Left renal cortex interstitium (tissue), 4 donors: ENCODE data around the gene CD8A. TPM values are rescaled to one million over a fixed set of nuclear protein-coding genes. Genes with fewer than 3 reads are reported as not detected.

ENCODE experiments used
- DNase-seq, 4 donors: peaks; one replicate each; pipeline ENCODE4 v3.0.0-alpha.2; 2013; ENCODE audit warnings: low read depth in 4 of 4, low spot score in 2 of 4, missing footprints in 1 of 4
- polyA plus RNA-seq, 4 donors: library from polyadenylated mRNA; unstranded; fragments of 120-200 nt; gene quantifications; one replicate each; pipeline ENCODE4 v1.2.1, GENCODE V29; 2013; ENCODE audit not compliant: insufficient read length in 4 of 4

The CD8A gene
- polyA plus RNA-seq, 4 donors, result 0.27 to 0.45 (median 0.29) TPM

GRCh38 chr2:86781363-86781762 lies 9.3 kb downstream of the CD8A start:
- no peak for DNase-seq

- no peak for DNase-seq
These were observed 10.7 kb downstream of the CD8A start for GRCh38 chr2:86779971-86780370.

- no peak for DNase-seq
These were observed 11.8 kb downstream of the CD8A start for GRCh38 chr2:86778957-86779356.

- DNase-seq, result no peak
These were observed 14.2 kb downstream of the CD8A start for GRCh38 chr2:86776532-86776931.

- no peak for DNase-seq
These were observed 15.4 kb downstream of the CD8A start for GRCh38 chr2:86775338-86775737.

- no peak for DNase-seq
These were observed 15.9 kb downstream of the CD8A start for GRCh38 chr2:86774862-86775261.

GRCh38 chr2:86772611-86773010 lies 18.1 kb downstream of the CD8A start:
- no peak for DNase-seq

GRCh38 chr2:86770816-86771301 lies 19.9 kb downstream of the CD8A start:
- no peak for DNase-seq

GRCh38 chr2:86769838-86770237 lies 20.9 kb downstream of the CD8A start:
- DNase-seq, result no peak

- DNase-seq, result no peak
These were observed 22.3 kb downstream of the CD8A start for GRCh38 chr2:86768189-86768949.

- no peak for DNase-seq
These were observed 25.4 kb downstream of the CD8A start for GRCh38 chr2:86765310-86765695.

GRCh38 chr2:86764661-86765309 lies 25.9 kb downstream of the CD8A start:
- no peak for DNase-seq

GRCh38 chr2:86760371-86760770 lies 30.3 kb downstream of the CD8A start:
- no peak for DNase-seq

- no peak for DNase-seq
These were observed 32.3 kb downstream of the CD8A start for GRCh38 chr2:86758405-86758804.

- no peak for DNase-seq
These were observed 37.1 kb downstream of the CD8A start for GRCh38 chr2:86753606-86754005.

- no peak for DNase-seq
These were observed 37.8 kb downstream of the CD8A start for GRCh38 chr2:86752934-86753333.

GRCh38 chr2:86751778-86752177 lies 38.9 kb downstream of the CD8A start:
- DNase-seq, result no peak

- no peak for DNase-seq
These were observed 40.4 kb downstream of the CD8A start for GRCh38 chr2:86750240-86750839.

- DNase-seq, result no peak
These were observed 42.7 kb downstream of the CD8A start for GRCh38 chr2:86747711-86748639.

- no peak for DNase-seq
These were observed 43.8 kb downstream of the CD8A start for GRCh38 chr2:86746939-86747338.

GRCh38 chr2:86744152-86744551 lies 46.6 kb downstream of the CD8A start:
- DNase-seq, result no peak
